PC-9 (cell line): ENCODE data around the gene FOXB2. TPM values are rescaled to one million over a fixed set of nuclear protein-coding genes. Genes with fewer than 3 reads are reported as not detected.
"Not testable (repeated sequence)": the region's sequence is repeated elsewhere in the genome, so short reads cannot be mapped to it uniquely, and the experiment has no call there.

ENCODE experiments used
- BruUV-seq: library from RNA; stranded (reverse); fragments of 400-500 nt; replicated peaks from 2 replicates; lab custom pipeline; 2021; lab: Mats Ljungman, UMichigan
- CTCF ChIA-PET: fragments of 300-600 bp; sonication (Branson Sonifier 250); formaldehyde crosslinking; loops from one replicate; lab custom pipeline; 2022; ENCODE audit warnings: antibody characterized with exemption; lab: Charles Lee
- POLR2A ChIA-PET: fragments of 300-600 bp; sonication (Branson Sonifier 250); formaldehyde crosslinking; loops from one replicate; lab custom pipeline; 2022; ENCODE audit warnings: antibody characterized with exemption; ENCODE audit not compliant: unreplicated experiment; lab: Charles Lee
- DNase-seq, 2 experiments: peaks; one replicate each; pipeline versions ENCODE4 v3.0.0 to v3.0.0-alpha.2; 2015 to 2022; ENCODE audit warnings: mixed read lengths in 1 of 2
- H2AFZ ChIP-seq: fragments of 200-600 bp; sonication (generic); 2 replicates; pipeline ENCODE4 v1.8.1; 2017; ENCODE audit warnings: antibody characterized with exemption
- H3F3A ChIP-seq: fragments of 200-600 bp; sonication (generic); 2 replicates; pipeline ENCODE4 v1.8.1; 2017; ENCODE audit warnings: antibody characterized with exemption, mild to moderate bottlenecking, low read depth; ENCODE audit not compliant: insufficient read depth
- H3K27ac ChIP-seq: fragments of 200-600 bp; sonication (generic); 2 replicates; pipeline ENCODE4 v1.6.1; 2016; ENCODE audit warnings: mixed run types
- H3K27me3 ChIP-seq: fragments of 200-600 bp; sonication (generic); 2 replicates; pipeline ENCODE4 v1.6.1; 2016; ENCODE audit warnings: low read depth, mixed run types; ENCODE audit not compliant: insufficient read depth
- H3K36me3 ChIP-seq: fragments of 200-600 bp; sonication (generic); 2 replicates; pipeline ENCODE4 v1.6.1; 2016; ENCODE audit warnings: low read depth, mixed run types
- H3K4me1 ChIP-seq: fragments of 200-600 bp; sonication (generic); replicated peaks from 2 replicates; pipeline ENCODE4 v1.6.1; 2016; ENCODE audit warnings: mixed run types; ENCODE audit not compliant: insufficient read depth
- H3K4me2 ChIP-seq: fragments of 200-600 bp; sonication (generic); 2 replicates; pipeline ENCODE4 v1.6.1; 2017; ENCODE audit warnings: mixed run types
- H3K4me3 ChIP-seq: fragments of 200-600 bp; sonication (generic); 2 replicates; pipeline ENCODE4 v1.6.1; 2016; ENCODE audit warnings: mixed run types
- H3K79me2 ChIP-seq: fragments of 200-600 bp; sonication (generic); 2 replicates; pipeline ENCODE4 v1.6.1; 2017; ENCODE audit warnings: low read depth, mixed run types
- H3K9me2 ChIP-seq: fragments of 200-600 bp; sonication (generic); 2 replicates; pipeline ENCODE4 v1.8.1; 2017; ENCODE audit warnings: mild to moderate bottlenecking; ENCODE audit not compliant: insufficient read depth
- H3K9me3 ChIP-seq: fragments of 200-600 bp; sonication (generic); 2 replicates; pipeline ENCODE4 v1.8.1; 2016; ENCODE audit warnings: low read depth; ENCODE audit not compliant: insufficient read depth
- H4K20me1 ChIP-seq: fragments of 200-600 bp; sonication (generic); 2 replicates; pipeline ENCODE4 v1.8.1; 2017; ENCODE audit not compliant: insufficient read depth
- CTCF ChIP-seq: fragments of 200-600 bp; sonication (generic); conservative IDR thresholded peaks from 2 replicates; pipeline ENCODE4 v1.6.1; 2017; ENCODE audit warnings: mixed run types, antibody characterized with exemption, mild to moderate bottlenecking, moderate library complexity
- EZH2 ChIP-seq: fragments of 200-600 bp; sonication (generic); IDR thresholded peaks from 2 replicates; pipeline ENCODE4 v1.8.0; 2017; ENCODE audit warnings: antibody characterized with exemption, low read depth
- intact Hi-C: fragments of 100-400 bp; cut with micrococcal nuclease; formaldehyde crosslinking; loops from one replicate; pipeline ENCODE4 v1.10.0; 2022; ENCODE audit not compliant: unreplicated experiment
- total RNA-seq: library from RNA; stranded (reverse); gene quantifications from 2 replicates; pipeline ENCODE4 v1.2.3, GENCODE V29; 2021

The FOXB2 gene
- total RNA-seq, 1 experiment from 2014 or later, result not detected

GRCh38 chr9:77030045-77030444, 10.6 kb downstream of the FOXB2 start:
- POLR2A ChIA-PET, result no interaction called here
- Histone ChIP-seq H3K36me3 (no peaks in the 10 kb centered on the region), H3K27ac (no peak overlapping the region), H4K20me1 (no peaks in the 10 kb centered on the region), H3K4me2 (no peak overlapping the region), H3K4me3 (no peak overlapping the region), H3F3A (no peaks in the 10 kb centered on the region), H3K4me1 (no peaks in the 10 kb centered on the region), H2AFZ (no peak overlapping the region), H3K79me2 (no peaks in the 10 kb centered on the region), H3K27me3 (peaks cover 53% of the 10 kb centered on the region), H3K9me3 (no peaks in the 10 kb centered on the region), H3K9me2 (no peaks in the 10 kb centered on the region)
- intact Hi-C loops, result no loop called here
- TF ChIP-seq CTCF (no peak), EZH2 (no peak)
- no peak for DNase-seq
- CTCF ChIA-PET, result no interaction called here
- BruUV-seq, result no TSS peak

GRCh38 chr9:77038281-77039036, 19.0 kb downstream of the FOXB2 start:
- Histone ChIP-seq H3F3A (no peaks in the 10 kb centered on the region), H3K9me3 (no peaks in the 10 kb centered on the region), H4K20me1 (no peaks in the 10 kb centered on the region), H3K4me3 (no peak overlapping the region), H3K36me3 (no peaks in the 10 kb centered on the region), H2AFZ (no peak overlapping the region), H3K4me1 (no peaks in the 10 kb centered on the region), H3K4me2 (no peak overlapping the region), H3K27me3 (peaks cover 20% of the 10 kb centered on the region), H3K9me2 (no peaks in the 10 kb centered on the region), H3K27ac (no peak overlapping the region), H3K79me2 (no peaks in the 10 kb centered on the region)
- DNase-seq, result no peak
- CTCF ChIA-PET, result no interaction called here
- POLR2A ChIA-PET, result interaction anchor here (0.9 kb wide), 1 partner anchor 149 kb away, joined by 4 read pairs; no protein-coding TSS in a partner anchor
- no peak for TF ChIP-seq EZH2
- TF ChIP-seq CTCF, result no peak
- intact Hi-C loops, result no loop called here
- no TSS peak for BruUV-seq

- Histone ChIP-seq H3K4me2 (no peak overlapping the region), H3K9me2 (no peaks in the 10 kb centered on the region), H3K36me3 (no peaks in the 10 kb centered on the region), H2AFZ (no peak overlapping the region), H3K4me3 (no peak overlapping the region), H3K27me3 (peaks cover 7% of the 10 kb centered on the region; the same call in 1 of the 2 replicates), H3K27ac (no peak overlapping the region), H4K20me1 (no peaks in the 10 kb centered on the region), H3K9me3 (no peaks in the 10 kb centered on the region), H3K79me2 (no peaks in the 10 kb centered on the region), H3K4me1 (no peaks in the 10 kb centered on the region), H3F3A (no peaks in the 10 kb centered on the region)
- TF ChIP-seq EZH2 (no peak), CTCF (no peak)
- BruUV-seq, result no TSS peak
- CTCF ChIA-PET, result no interaction called here
- DNase-seq, result no peak
- intact Hi-C loops, result no loop called here
- POLR2A ChIA-PET, result no interaction called here
Observed at GRCh38 chr9:77040340-77040739, 20.9 kb downstream of the FOXB2 start.

- BruUV-seq, H3K27ac ChIP-seq, H3K9me2 ChIP-seq, POLR2A ChIA-PET, H2AFZ ChIP-seq, intact Hi-C loops, DNase-seq, H3K36me3 ChIP-seq, H3F3A ChIP-seq, H3K4me3 ChIP-seq, CTCF ChIA-PET, H3K4me1 ChIP-seq, H3K9me3 ChIP-seq, H3K4me2 ChIP-seq, H3K79me2 ChIP-seq, H4K20me1 ChIP-seq: not testable (repeated sequence)
- peaks cover 34% of the 10 kb centered on the region for H3K27me3 ChIP-seq
Observed at GRCh38 chr9:77043743-77044142, 24.3 kb downstream of the FOXB2 start.

GRCh38 chr9:77060681-77061080, 41.2 kb downstream of the FOXB2 start:
- H3K9me2 ChIP-seq, intact Hi-C loops, H3K4me1 ChIP-seq, H3K4me3 ChIP-seq, H3K36me3 ChIP-seq, H3F3A ChIP-seq, H3K4me2 ChIP-seq, CTCF ChIA-PET, DNase-seq, H3K79me2 ChIP-seq, POLR2A ChIA-PET, H4K20me1 ChIP-seq, H3K27ac ChIP-seq, H3K9me3 ChIP-seq, BruUV-seq, H2AFZ ChIP-seq: not testable (repeated sequence)
- H3K27me3 ChIP-seq, result peaks cover 51% of the 10 kb centered on the region
